HepG2 (cell line): Measurements from ENCODE around the gene GDF7. TPM values are rescaled to one million over a fixed set of nuclear protein-coding genes. Genes with fewer than 3 reads are reported as not detected.

ENCODE experiments used
- ATF1 ChIP-seq: IDR thresholded peaks from 2 replicates; pipeline ENCODE4 v1.6.1; 2016; ENCODE audit warnings: mild to moderate bottlenecking, control low read depth
- CC2D1A ChIP-seq: sonication (generic); formaldehyde crosslinking; IDR thresholded peaks from 2 replicates; pipeline ENCODE4 v1.8.1; 2023; ENCODE audit warnings: mild to moderate bottlenecking, missing genetic modification reagents
- DR1 ChIP-seq: sonication (generic); formaldehyde crosslinking; IDR thresholded peaks from 2 replicates; pipeline ENCODE4 v1.8.0; 2021; ENCODE audit warnings: mild to moderate bottlenecking, missing genetic modification reagents, inconsistent platforms
- ELF1 ChIP-seq: sonication (generic); formaldehyde crosslinking; IDR thresholded peaks from 2 replicates; pipeline ENCODE4 v1.4.0; 2020; ENCODE audit warnings: missing genetic modification reagents
- HDAC2 ChIP-seq: sonication (generic); formaldehyde crosslinking; IDR thresholded peaks from 2 replicates; pipeline ENCODE4 v1.4.0; 2020; ENCODE audit warnings: missing genetic modification reagents
- HNF4A ChIP-seq: sonication (generic); formaldehyde crosslinking; IDR thresholded peaks from 2 replicates; pipeline ENCODE4 v1.4.0; 2020; ENCODE audit warnings: missing genetic modification reagents
- HOXD1 ChIP-seq: sonication (generic); formaldehyde crosslinking; IDR thresholded peaks from 2 replicates; pipeline ENCODE4 v1.5.0; 2020; ENCODE audit warnings: missing genetic modification reagents
- KLF16 ChIP-seq, 2 experiments: sonication (generic) in 1 of 2; formaldehyde crosslinking in 1 of 2; IDR thresholded peaks; 2 replicates each; pipeline versions ENCODE4 v1.6.1 to v1.8.0; 2016 to 2023; ENCODE audit warnings: missing genetic modification reagents in 2 of 2, missing compliant biosample characterization in 1 of 2
- MEIS1 ChIP-seq: sonication (generic); formaldehyde crosslinking; IDR thresholded peaks from 2 replicates; pipeline ENCODE4 v1.9.0; 2021; ENCODE audit warnings: mild to moderate bottlenecking, missing genetic modification reagents, moderate library complexity, borderline replicate concordance
- NFIB ChIP-seq: sonication (generic); formaldehyde crosslinking; IDR thresholded peaks from 2 replicates; pipeline ENCODE4 v1.9.0; 2021; ENCODE audit warnings: missing genetic modification reagents, mild to moderate bottlenecking, borderline replicate concordance
- PHF20 ChIP-seq: sonication (generic); formaldehyde crosslinking; IDR thresholded peaks from 2 replicates; pipeline ENCODE4 v1.5.0; 2020; ENCODE audit warnings: mild to moderate bottlenecking, missing genetic modification reagents
- RAD51 ChIP-seq: fragments of 450-650 bp; IDR thresholded peaks from 2 replicates; pipeline ENCODE4 v1.6.1; 2016; ENCODE audit warnings: borderline replicate concordance
- RXRB ChIP-seq: IDR thresholded peaks from 2 replicates; pipeline ENCODE4 v1.6.1; 2016; ENCODE audit warnings: borderline replicate concordance, missing genetic modification reagents, missing compliant biosample characterization
- SMC3 ChIP-seq: IDR thresholded peaks from 2 replicates; pipeline ENCODE4 v1.6.1; 2011; ENCODE audit warnings: low read length, improper control_type of control experiment
- SRSF9 ChIP-seq: fragments of 200-400 bp; formaldehyde crosslinking; IDR thresholded peaks from 2 replicates; pipeline ENCODE4 v1.6.1; 2018; ENCODE audit warnings: borderline replicate concordance, mild to moderate bottlenecking, low read depth, low read length; ENCODE audit not compliant: insufficient read depth, poor library complexity, severe bottlenecking
- ZBTB20 ChIP-seq: sonication (generic); formaldehyde crosslinking; IDR thresholded peaks from 2 replicates; pipeline ENCODE4 v1.8.1; 2023; ENCODE audit warnings: missing genetic modification reagents, low read depth, mild to moderate bottlenecking, borderline replicate concordance
- ZBTB46 ChIP-seq: sonication (generic); formaldehyde crosslinking; IDR thresholded peaks from 2 replicates; pipeline ENCODE4 v1.4.0; 2020; ENCODE audit warnings: mild to moderate bottlenecking, missing genetic modification reagents, borderline replicate concordance
- ZNF3 ChIP-seq: IDR thresholded peaks from 2 replicates; pipeline ENCODE4 v1.7.0; 2017; ENCODE audit warnings: inconsistent platforms
- ZNF672 ChIP-seq: sonication (generic); formaldehyde crosslinking; IDR thresholded peaks from 2 replicates; pipeline ENCODE4 v1.8.1; 2022; ENCODE audit warnings: missing genetic modification reagents
- polyA plus RNA-seq, 8 experiments: library from polyadenylated mRNA; depleted of rRNA in 3 of 8; stranded (reverse) in 7 of 8; unstranded in 1 of 8; fragments of >200 nt; fragmentation: Illumina TruSeq in 4 of 8; extraction: Trizol in 4 of 8; gene quantifications; 2 replicates each; pipeline versions ENCODE4 v1.2.1 to v1.2.3, GENCODE V29; 2011 to 2016; ENCODE audit warnings: low read depth in 4 of 8, missing spikeins in 1 of 8, mixed read lengths in 1 of 8; ENCODE audit not compliant: insufficient read depth in 1 of 8
- total RNA-seq, 5 experiments: library from RNA; depleted of rRNA; stranded (reverse); fragments of >200 nt; fragmentation: Illumina TruSeq; extraction: Trizol; gene quantifications; 2 replicates each; pipeline ENCODE4 v1.2.3, GENCODE V29; 2016; ENCODE audit warnings: low read depth in 1 of 5
- TF ChIP-seq, protein P1 (sequence below): sonication (generic); formaldehyde crosslinking; IDR thresholded peaks from 2 replicates; pipeline ENCODE4 v1.4.0; 2020; ENCODE audit warnings: mild to moderate bottlenecking, missing genetic modification reagents
- TF ChIP-seq, protein P2 (sequence below): sonication (generic); formaldehyde crosslinking; IDR thresholded peaks from 2 replicates; pipeline ENCODE4 v1.9.0; 2022; ENCODE audit warnings: low read depth, missing genetic modification reagents
- TF ChIP-seq, protein P3 (sequence below): sonication (generic); formaldehyde crosslinking; IDR thresholded peaks from 2 replicates; pipeline ENCODE4 v1.5.0; 2020; ENCODE audit warnings: mild to moderate bottlenecking, missing genetic modification reagents

GDF7 gene
- total and polyA plus RNA-seq, 2 of the 13 experiments (the other 11 are each of a cell fraction or from before 2014, with no cell fraction given), result 1.6 to 15.0 TPM

DNA sequence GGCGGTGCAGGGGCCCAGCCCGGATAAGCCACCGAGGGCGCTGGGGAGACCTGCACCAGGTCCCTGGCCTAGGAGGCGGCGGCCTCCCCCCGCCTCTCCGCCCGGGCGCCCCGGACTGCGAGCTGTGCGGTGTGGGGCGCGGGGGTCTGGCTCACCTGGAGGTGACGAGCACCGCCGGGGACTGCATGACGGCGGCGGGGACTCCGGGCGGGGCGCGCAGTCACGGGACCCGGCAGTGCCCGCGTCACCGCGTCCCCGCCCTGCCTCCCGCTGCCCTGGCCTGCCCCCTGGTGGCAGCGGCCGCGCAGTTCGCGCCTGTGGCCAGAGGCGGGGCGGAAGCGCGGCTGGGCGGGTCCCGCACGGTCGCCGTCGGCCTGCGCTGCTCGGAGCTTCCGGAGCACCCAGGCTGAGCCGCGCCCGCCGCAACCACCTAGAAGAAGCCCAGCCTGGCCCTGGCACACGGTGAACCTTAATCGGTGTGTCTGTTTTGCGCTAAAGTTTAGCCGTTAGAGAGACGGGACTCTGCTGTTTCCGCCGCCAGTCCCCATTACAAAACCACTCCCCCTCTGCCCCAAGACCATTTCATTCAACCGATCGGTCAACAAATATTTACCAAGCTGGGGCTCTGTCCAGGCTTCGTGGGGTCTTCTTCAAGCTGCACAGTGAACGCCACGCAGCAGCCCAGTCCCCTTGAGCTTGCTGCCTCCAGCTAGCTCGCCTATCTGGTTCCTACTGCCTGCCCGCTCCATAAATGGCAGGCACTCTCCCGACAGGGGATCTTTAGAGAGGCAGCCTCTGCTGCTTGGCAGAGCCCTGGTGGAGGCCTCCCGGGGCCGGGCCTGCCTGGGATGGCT is 15.8 kb upstream of the GDF7 start, which contains the start of gene HS1BP3 (continued):
- TF ChIP-seq ZBTB46 (CRISPR knock-in tag), result no peak; the same call in 1 of the 2 replicates
- no peak for TF ChIP-seq HNF4A (CRISPR knock-in tag)
- TF ChIP-seq, protein P1, sequence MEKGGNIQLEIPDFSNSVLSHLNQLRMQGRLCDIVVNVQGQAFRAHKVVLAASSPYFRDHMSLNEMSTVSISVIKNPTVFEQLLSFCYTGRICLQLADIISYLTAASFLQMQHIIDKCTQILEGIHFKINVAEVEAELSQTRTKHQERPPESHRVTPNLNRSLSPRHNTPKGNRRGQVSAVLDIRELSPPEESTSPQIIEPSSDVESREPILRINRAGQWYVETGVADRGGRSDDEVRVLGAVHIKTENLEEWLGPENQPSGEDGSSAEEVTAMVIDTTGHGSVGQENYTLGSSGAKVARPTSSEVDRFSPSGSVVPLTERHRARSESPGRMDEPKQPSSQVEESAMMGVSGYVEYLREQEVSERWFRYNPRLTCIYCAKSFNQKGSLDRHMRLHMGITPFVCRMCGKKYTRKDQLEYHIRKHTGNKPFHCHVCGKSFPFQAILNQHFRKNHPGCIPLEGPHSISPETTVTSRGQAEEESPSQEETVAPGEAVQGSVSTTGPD, result no peak
- TF ChIP-seq DR1, result no peak
- TF ChIP-seq ZBTB20 (CRISPR knock-in tag), result no peak
- TF ChIP-seq ZNF3 (CRISPR knock-in tag), result no peak
- TF ChIP-seq SMC3, result no peak
- peak in 1 of 2 experiments; percentile 63; a peak in 1 of 4 replicates for TF ChIP-seq KLF16 (CRISPR knock-in tag; IDR thresholded peaks at IDR 0.05)
- peak; percentile 46; the same call in 1 of the 2 replicates for TF ChIP-seq RXRB
- no peak for TF ChIP-seq ATF1
- TF ChIP-seq SRSF9, result no peak
- 0 out of 2 replicates have a peak, but pooled peaks have one; percentile 74 for TF ChIP-seq ZNF672
- TF ChIP-seq PHF20 (CRISPR knock-in tag), result peak; percentile 78
- peak; percentile 70; the same call in 1 of the 2 replicates for TF ChIP-seq MEIS1 (CRISPR knock-in tag)
- TF ChIP-seq ELF1 (CRISPR knock-in tag), result no peak; the same call in 1 of the 2 replicates
- TF ChIP-seq, protein P2, sequence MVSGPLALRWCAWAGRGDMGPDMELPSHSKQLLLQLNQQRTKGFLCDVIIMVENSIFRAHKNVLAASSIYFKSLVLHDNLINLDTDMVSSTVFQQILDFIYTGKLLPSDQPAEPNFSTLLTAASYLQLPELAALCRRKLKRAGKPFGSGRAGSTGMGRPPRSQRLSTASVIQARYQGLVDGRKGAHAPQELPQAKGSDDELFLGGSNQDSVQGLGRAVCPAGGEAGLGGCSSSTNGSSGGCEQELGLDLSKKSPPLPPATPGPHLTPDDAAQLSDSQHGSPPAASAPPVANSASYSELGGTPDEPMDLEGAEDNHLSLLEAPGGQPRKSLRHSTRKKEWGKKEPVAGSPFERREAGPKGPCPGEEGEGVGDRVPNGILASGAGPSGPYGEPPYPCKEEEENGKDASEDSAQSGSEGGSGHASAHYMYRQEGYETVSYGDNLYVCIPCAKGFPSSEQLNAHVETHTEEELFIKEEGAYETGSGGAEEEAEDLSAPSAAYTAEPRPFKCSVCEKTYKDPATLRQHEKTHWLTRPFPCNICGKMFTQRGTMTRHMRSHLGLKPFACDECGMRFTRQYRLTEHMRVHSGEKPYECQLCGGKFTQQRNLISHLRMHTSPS (CRISPR knock-in tag), result peak; percentile 61
- TF ChIP-seq HDAC2 (CRISPR knock-in tag), result peak; percentile 44; the same call in 1 of the 2 replicates
- no peak for TF ChIP-seq RAD51
- TF ChIP-seq, protein P3, sequence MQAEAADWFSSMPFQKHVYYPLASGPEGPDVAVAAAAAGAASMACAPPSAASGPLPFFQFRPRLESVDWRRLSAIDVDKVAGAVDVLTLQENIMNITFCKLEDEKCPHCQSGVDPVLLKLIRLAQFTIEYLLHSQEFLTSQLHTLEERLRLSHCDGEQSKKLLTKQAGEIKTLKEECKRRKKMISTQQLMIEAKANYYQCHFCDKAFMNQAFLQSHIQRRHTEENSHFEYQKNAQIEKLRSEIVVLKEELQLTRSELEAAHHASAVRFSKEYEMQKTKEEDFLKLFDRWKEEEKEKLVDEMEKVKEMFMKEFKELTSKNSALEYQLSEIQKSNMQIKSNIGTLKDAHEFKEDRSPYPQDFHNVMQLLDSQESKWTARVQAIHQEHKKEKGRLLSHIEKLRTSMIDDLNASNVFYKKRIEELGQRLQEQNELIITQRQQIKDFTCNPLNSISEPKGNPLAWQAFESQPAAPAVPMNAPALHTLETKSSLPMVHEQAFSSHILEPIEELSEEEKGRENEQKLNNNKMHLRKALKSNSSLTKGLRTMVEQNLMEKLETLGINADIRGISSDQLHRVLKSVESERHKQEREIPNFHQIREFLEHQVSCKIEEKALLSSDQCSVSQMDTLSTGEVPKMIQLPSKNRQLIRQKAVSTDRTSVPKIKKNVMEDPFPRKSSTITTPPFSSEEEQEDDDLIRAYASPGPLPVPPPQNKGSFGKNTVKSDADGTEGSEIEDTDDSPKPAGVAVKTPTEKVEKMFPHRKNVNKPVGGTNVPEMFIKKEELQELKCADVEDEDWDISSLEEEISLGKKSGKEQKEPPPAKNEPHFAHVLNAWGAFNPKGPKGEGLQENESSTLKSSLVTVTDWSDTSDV (CRISPR knock-in tag), result peak; percentile 31; the same call in 1 of the 2 replicates
- no peak for TF ChIP-seq CC2D1A (CRISPR knock-in tag)
- TF ChIP-seq NFIB, result no peak
- TF ChIP-seq HOXD1 (CRISPR knock-in tag), result peak; percentile 87; the same call in 1 of the 2 replicates
